H9 (cell line): ENCODE data around the gene SNX14. TPM values are rescaled to one million over a fixed set of nuclear protein-coding genes. Genes with fewer than 3 reads are reported as not detected.

Source experiments
- DNase-seq: peaks from one replicate; pipeline ENCODE4 v3.0.0-alpha.2; 2017
- H2AFZ ChIP-seq: one replicate; pipeline ENCODE4 v1.6.1; 2013; ENCODE audit warnings: mild to moderate bottlenecking, low read length, control low read depth, moderate library complexity
- H2AK5ac ChIP-seq: 2 replicates; pipeline ENCODE4 v1.6.1; 2013; ENCODE audit warnings: low read length, control low read depth, mixed read lengths; ENCODE audit not compliant: insufficient read length
- H2BK120ac ChIP-seq: one replicate; pipeline ENCODE4 v1.6.1; 2013; ENCODE audit warnings: low read depth, mild to moderate bottlenecking, low read length, control low read depth, inconsistent platforms; ENCODE audit not compliant: poor library complexity, severe bottlenecking
- H2BK12ac ChIP-seq: 2 replicates; pipeline ENCODE4 v1.6.1; 2013; ENCODE audit warnings: low read length, control low read depth, mixed read lengths, low read depth; ENCODE audit not compliant: insufficient read length
- H2BK15ac ChIP-seq: 2 replicates; pipeline ENCODE4 v1.6.1; 2013; ENCODE audit warnings: low read depth, low read length, control low read depth
- H2BK20ac ChIP-seq: one replicate; pipeline ENCODE4 v1.6.1; 2013; ENCODE audit warnings: low read depth, mild to moderate bottlenecking, low read length, control low read depth, inconsistent platforms; ENCODE audit not compliant: poor library complexity, severe bottlenecking
- H2BK5ac ChIP-seq: 2 replicates; pipeline ENCODE4 v1.6.1; 2013; ENCODE audit warnings: low read length, control low read depth, mixed read lengths; ENCODE audit not compliant: insufficient read length
- H3K14ac ChIP-seq: 2 replicates; pipeline ENCODE4 v1.6.1; 2013; ENCODE audit warnings: low read length, control low read depth; ENCODE audit not compliant: insufficient read depth
- H3K18ac ChIP-seq: 2 replicates; pipeline ENCODE4 v1.6.1; 2013; ENCODE audit warnings: low read depth, mild to moderate bottlenecking, mixed read lengths, low read length, control low read depth; ENCODE audit not compliant: insufficient read length
- H3K23ac ChIP-seq: 2 replicates; pipeline ENCODE4 v1.6.1; 2013; ENCODE audit warnings: low read length, control low read depth, mixed read lengths, low read depth; ENCODE audit not compliant: insufficient read length
- H3K23me2 ChIP-seq: 2 replicates; pipeline ENCODE4 v1.6.1; 2013; ENCODE audit warnings: low read depth, mild to moderate bottlenecking, mixed read lengths, low read length, control low read depth; ENCODE audit not compliant: insufficient read length, poor library complexity, severe bottlenecking
- H3K27ac ChIP-seq: 2 replicates; pipeline ENCODE4 v1.5.1; 2013; ENCODE audit warnings: low read length, control low read depth, mixed read lengths, low read depth; ENCODE audit not compliant: insufficient read length
- H3K27me3 ChIP-seq: 2 replicates; pipeline ENCODE4 v1.6.1; 2013; ENCODE audit warnings: low read length, control low read depth, inconsistent platforms; ENCODE audit not compliant: insufficient read depth
- H3K4ac ChIP-seq: 2 replicates; pipeline ENCODE4 v1.6.1; 2013; ENCODE audit warnings: low read depth, mild to moderate bottlenecking, control low read depth, inconsistent platforms, low read length, moderate library complexity
- H3K4me1 ChIP-seq: 2 replicates; pipeline ENCODE4 v1.6.1; 2013; ENCODE audit warnings: low read length, control low read depth, inconsistent platforms; ENCODE audit not compliant: insufficient read depth
- H3K4me2 ChIP-seq: 2 replicates; pipeline ENCODE4 v1.6.1; 2013; ENCODE audit warnings: low read length, control low read depth, mixed read lengths; ENCODE audit not compliant: insufficient read length, insufficient read depth
- H3K56ac ChIP-seq: 2 replicates; pipeline ENCODE4 v1.6.1; 2013; ENCODE audit warnings: low read depth, mild to moderate bottlenecking, mixed read lengths, low read length, control low read depth; ENCODE audit not compliant: insufficient read length
- H3K79me1 ChIP-seq: 2 replicates; pipeline ENCODE4 v1.6.1; 2013; ENCODE audit warnings: low read depth, mild to moderate bottlenecking, moderate library complexity, low read length, control low read depth, inconsistent platforms; ENCODE audit not compliant: insufficient read depth, poor library complexity, severe bottlenecking
- H3K79me2 ChIP-seq: 2 replicates; pipeline ENCODE4 v1.6.1; 2013; ENCODE audit warnings: low read length, control low read depth, inconsistent platforms; ENCODE audit not compliant: insufficient read depth
- H3K9ac ChIP-seq: 2 replicates; pipeline ENCODE4 v1.6.1; 2013; ENCODE audit warnings: low read length, control low read depth, mixed read lengths; ENCODE audit not compliant: insufficient read length; ENCODE audit errors: extremely low read depth
- H3K9me3 ChIP-seq: one replicate; pipeline ENCODE4 v1.6.1; 2013; ENCODE audit warnings: low read depth, low read length, inconsistent platforms; ENCODE audit not compliant: control insufficient read depth
- H3T11ph ChIP-seq: one replicate; pipeline ENCODE4 v1.6.1; 2013; ENCODE audit warnings: mild to moderate bottlenecking, low read length, control low read depth, inconsistent platforms
- H4K20me1 ChIP-seq: one replicate; pipeline ENCODE4 v1.6.1; 2013; ENCODE audit not compliant: control insufficient read depth, insufficient read length, insufficient read depth
- H4K5ac ChIP-seq: 2 replicates; pipeline ENCODE4 v1.6.1; 2013; ENCODE audit warnings: low read depth, mild to moderate bottlenecking, mixed read lengths, low read length, control low read depth; ENCODE audit not compliant: insufficient read length
- H4K8ac ChIP-seq: replicated peaks from 2 replicates; pipeline ENCODE4 v1.6.1; 2013; ENCODE audit warnings: low read length, control low read depth, mixed read lengths, low read depth; ENCODE audit not compliant: insufficient read length
- H4K91ac ChIP-seq: 2 replicates; pipeline ENCODE4 v1.6.1; 2013; ENCODE audit warnings: low read depth, mild to moderate bottlenecking, moderate library complexity, mixed read lengths, low read length, control low read depth; ENCODE audit not compliant: insufficient read length
- H3K27ac Mint-ChIP-seq, 3 experiments: 2 replicates in 2 of 3; 3 replicates in 1 of 3; pipeline ENCODE4 v1.8.0; 2020 to 2021; ENCODE audit warnings: mixed read lengths in 3 of 3, mild to moderate bottlenecking in 1 of 3, moderate library complexity in 1 of 3
- H3K27me3 Mint-ChIP-seq: 2 replicates; pipeline ENCODE4 v1.8.0; 2021; ENCODE audit warnings: low read depth, mild to moderate bottlenecking, moderate library complexity, mixed read lengths
- H3K36me3 Mint-ChIP-seq, 3 experiments: 2 replicates in 2 of 3; 3 replicates in 1 of 3; pipeline ENCODE4 v1.8.0; 2020 to 2021; ENCODE audit warnings: low read depth in 3 of 3, mixed read lengths in 3 of 3; ENCODE audit not compliant: insufficient read depth in 1 of 3
- H3K4me1 Mint-ChIP-seq, 2 experiments: 2 replicates each; pipeline ENCODE4 v1.8.0; 2020; ENCODE audit warnings: mixed read lengths in 2 of 2
- H3K4me3 Mint-ChIP-seq, 2 experiments: 2 replicates in 1 of 2; 3 replicates in 1 of 2; pipeline ENCODE4 v1.8.0; 2020 to 2021; ENCODE audit warnings: mild to moderate bottlenecking in 2 of 2, mixed read lengths in 2 of 2, moderate library complexity in 1 of 2
- H3K9me3 Mint-ChIP-seq, 2 experiments: 2 replicates in 1 of 2; 3 replicates in 1 of 2; pipeline ENCODE4 v1.8.0; 2020; ENCODE audit warnings: mild to moderate bottlenecking in 2 of 2, mixed read lengths in 2 of 2, moderate library complexity in 1 of 2
- CTCF ChIP-seq: fragments of 200-600 bp; sonication (generic); conservative IDR thresholded peaks from 3 replicates; pipeline ENCODE4 v1.8.0; 2021; ENCODE audit warnings: antibody characterized with exemption, mild to moderate bottlenecking
- WGBS: extraction: QIAGEN DNeasy Blood & Tissue Kit; methylation state at CpG from one replicate; pipeline ENCODE4 v1.1.7; 2013; ENCODE audit warnings: missing lambda C conversion rate, low lambda C conversion rate, mixed read lengths; ENCODE audit not compliant: insufficient read length; ENCODE audit errors: extremely low coverage; 5-methylcytosine and 5-hydroxymethylcytosine counted together
- total RNA-seq: library from RNA; stranded (reverse); gene quantifications from 2 replicates; pipeline ENCODE4 v1.2.1, GENCODE V29; 2021

Gene SNX14
- total RNA-seq, 1 experiment from 2014 or later = 33.0 TPM

DNA sequence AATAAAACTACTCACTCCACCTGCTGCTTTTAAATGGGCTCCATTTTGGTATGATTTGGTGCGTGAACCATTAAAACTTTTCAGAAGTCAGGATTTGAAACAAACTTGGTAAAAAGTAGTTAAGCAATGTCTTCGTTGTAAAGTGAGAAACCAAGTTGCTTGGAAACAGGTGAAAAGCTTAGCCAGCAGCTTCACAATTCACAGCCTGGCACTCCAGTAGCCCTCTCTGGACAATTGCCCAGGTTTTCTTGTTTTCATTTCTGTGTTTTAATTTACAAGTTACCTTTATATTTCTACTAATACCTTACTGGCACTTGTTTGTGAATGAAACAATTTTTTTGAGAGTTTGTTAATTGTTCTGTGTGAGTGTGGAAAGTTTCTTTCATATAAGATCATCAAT is 131.0 kb downstream of the SNX14 start:
- Mint-ChIP-seq H3K4me3 (no peak overlapping the region), H3K27ac (no peak overlapping the region), H3K4me1 (peaks cover 18 to 23% of the 10 kb centered on the region in 2 experiments), H3K36me3 (no peaks in the 10 kb centered on the region), H3K27me3 (no peaks in the 10 kb centered on the region), H3K9me3 (no peaks in the 10 kb centered on the region)
- no peak overlapping the region for H3T11ph ChIP-seq
- no peak overlapping the region for H3K56ac ChIP-seq
- H3K27me3 ChIP-seq = no peaks in the 10 kb centered on the region
- H3K18ac ChIP-seq = no peak overlapping the region
- no peak overlapping the region for H2BK12ac ChIP-seq
- no peak overlapping the region for H4K91ac ChIP-seq
- H3K9me3 ChIP-seq = no peaks in the 10 kb centered on the region
- H4K5ac ChIP-seq = no peak overlapping the region
- no CpG with 5 or more reads among the region's 2 CpGs for WGBS
- H2AK5ac ChIP-seq = no peak overlapping the region
- no peaks in the 10 kb centered on the region for H3K79me1 ChIP-seq
- TF ChIP-seq CTCF = no peak
- no peak for DNase-seq
- no peaks in the 10 kb centered on the region for H4K20me1 ChIP-seq
- no peaks in the 10 kb centered on the region for H3K23me2 ChIP-seq
- no peak overlapping the region for H2AFZ ChIP-seq
- H2BK20ac ChIP-seq = no peak overlapping the region
- no peak overlapping the region for H3K4ac ChIP-seq
- H3K4me1 ChIP-seq = peaks cover 11% of the 10 kb centered on the region; the same call in 1 of the 2 replicates
- H2BK5ac ChIP-seq = no peak overlapping the region
- no peaks in the 10 kb centered on the region for H3K79me2 ChIP-seq
- H2BK15ac ChIP-seq = no peak overlapping the region
- H3K9ac ChIP-seq = no peak overlapping the region
- no peak overlapping the region for H3K23ac ChIP-seq
- H3K4me2 ChIP-seq = no peak overlapping the region
- no peak overlapping the region for H4K8ac ChIP-seq
- no peak overlapping the region for H2BK120ac ChIP-seq
- H3K14ac ChIP-seq = no peak overlapping the region
- H3K27ac ChIP-seq = no peak overlapping the region
